ENCODE results near the gene IFFO2. TPM values are rescaled to one million over a fixed set of nuclear protein-coding genes. Genes with fewer than 3 reads are reported as not detected.

The IFFO2 gene
- total RNA-seq, 2 donors from 2014 or later: 4.6 to 6.4 TPM

- Mint-ChIP-seq H3K36me3 (ENCODE audit: low read depth) (no peaks in the 10 kb centered on the region), H3K4me3 (no peak overlapping the region), H3K4me1 (no peaks in the 10 kb centered on the region), H3K27ac (no peak overlapping the region), H3K9me3 (no peaks in the 10 kb centered on the region), H3K27me3 (ENCODE audit: insufficient read depth) (no peaks in the 10 kb centered on the region)
- DNase-seq: no peak
- Histone ChIP-seq H3K4me1 (ENCODE audit: control insufficient read depth, insufficient read depth, low read length) (no peaks in the 10 kb centered on the region), H3K36me3 (ENCODE audit: control insufficient read depth, insufficient read depth, low read length) (no peaks in the 10 kb centered on the region), H3K27ac (ENCODE audit: low read depth, low read length) (no peak overlapping the region), H3K4me3 (ENCODE audit: low read length) (no peak overlapping the region), H3K9me3 (ENCODE audit: control insufficient read depth, low read length) (no peaks in the 10 kb centered on the region), H3K9ac (ENCODE audit: extremely low read depth, low read length, poor library complexity, severe bottlenecking) (no peak overlapping the region), H3K27me3 (ENCODE audit: control insufficient read depth, insufficient read depth, low read length, poor library complexity, severe bottlenecking) (no peaks in the 10 kb centered on the region)
- 88 to 89% methylated on average over 10 to 12 of the region's 12 CpGs for WGBS, 2 experiments (ENCODE audit: insufficient coverage in 1 of 2, insufficient read length in 1 of 2)
- no peak for TF ChIP-seq CTCF (conservative IDR thresholded peaks at IDR 0.05)
Measured at GRCh38 chr1:18879215-18879790, 77.2 kb downstream of the IFFO2 start.

- Histone ChIP-seq H3K36me3 (ENCODE audit: control insufficient read depth, insufficient read depth, low read length) (no peaks in the 10 kb centered on the region), H3K4me1 (ENCODE audit: control insufficient read depth, insufficient read depth, low read length) (no peaks in the 10 kb centered on the region), H3K9me3 (ENCODE audit: control insufficient read depth, low read length) (no peaks in the 10 kb centered on the region), H3K9ac (ENCODE audit: extremely low read depth, low read length, poor library complexity, severe bottlenecking) (no peak overlapping the region), H3K4me3 (ENCODE audit: low read length) (no peak overlapping the region), H3K27ac (ENCODE audit: low read depth, low read length) (no peak overlapping the region), H3K27me3 (ENCODE audit: control insufficient read depth, insufficient read depth, low read length, poor library complexity, severe bottlenecking) (no peaks in the 10 kb centered on the region)
- no peak for DNase-seq
- Mint-ChIP-seq H3K27ac (no peak overlapping the region), H3K4me3 (no peak overlapping the region), H3K4me1 (no peaks in the 10 kb centered on the region), H3K9me3 (no peaks in the 10 kb centered on the region), H3K27me3 (ENCODE audit: insufficient read depth) (no peaks in the 10 kb centered on the region), H3K36me3 (ENCODE audit: low read depth) (no peaks in the 10 kb centered on the region)
- TF ChIP-seq CTCF (conservative IDR thresholded peaks at IDR 0.05): no peak
- 86 to 88% methylated on average over 11 to 12 of the region's 12 CpGs for WGBS, 2 experiments (ENCODE audit: insufficient coverage in 1 of 2, insufficient read length in 1 of 2)
Measured at GRCh38 chr1:18878538-18879214, 77.8 kb downstream of the IFFO2 start.

- no peak for TF ChIP-seq CTCF (conservative IDR thresholded peaks at IDR 0.05)
- no peaks in the 10 kb centered on the region for H3K9me3 ChIP-seq (ENCODE audit: control insufficient read depth, low read length)
- H3K4me3 ChIP-seq (ENCODE audit: low read length): no peak overlapping the region
- no peaks in the 10 kb centered on the region for H3K27me3 Mint-ChIP-seq (ENCODE audit: insufficient read depth)
- no peaks in the 10 kb centered on the region for H3K36me3 ChIP-seq (ENCODE audit: control insufficient read depth, insufficient read depth, low read length)
- no peaks in the 10 kb centered on the region for H3K4me1 Mint-ChIP-seq
- H3K9ac ChIP-seq (ENCODE audit: extremely low read depth, low read length, poor library complexity, severe bottlenecking): no peak overlapping the region
- no peaks in the 10 kb centered on the region for H3K27me3 ChIP-seq (ENCODE audit: control insufficient read depth, insufficient read depth, low read length, poor library complexity, severe bottlenecking)
- no peak for DNase-seq
- no peak overlapping the region for H3K27ac ChIP-seq (ENCODE audit: low read depth, low read length)
- no peaks in the 10 kb centered on the region for H3K4me1 ChIP-seq (ENCODE audit: control insufficient read depth, insufficient read depth, low read length)
- H3K4me3 Mint-ChIP-seq: no peak overlapping the region
- no peaks in the 10 kb centered on the region for H3K9me3 Mint-ChIP-seq
- no peaks in the 10 kb centered on the region for H3K36me3 Mint-ChIP-seq (ENCODE audit: low read depth)
- H3K27ac Mint-ChIP-seq: no peak overlapping the region
- 88 to 91% methylated on average over 22 to 35 of the region's 35 CpGs for WGBS, 2 experiments (ENCODE audit: insufficient coverage in 1 of 2, insufficient read length in 1 of 2)
Measured at GRCh38 chr1:18877282-18877681, 79.2 kb downstream of the IFFO2 start.

Measured in endodermal cell (in vitro differentiated cells).